Retinal pigment epithelial cell (primary cell): Measurements from ENCODE around the gene PPIP5K1.

Source experiments
- DNase-seq: peaks from one replicate; pipeline ENCODE4 v3.0.0-alpha.2; 2010; ENCODE audit warnings: low read depth
- H3K4me3 ChIP-seq: 2 replicates; pipeline ENCODE4 v1.5.1; 2011; ENCODE audit warnings: mild to moderate bottlenecking, low read length, control low read depth, moderate library complexity
- TF ChIP-seq, protein P1 (sequence below): conservative IDR thresholded peaks from 2 replicates; pipeline ENCODE4 v1.5.1; 2011; ENCODE audit warnings: low read depth, low read length, control low read depth, inconsistent platforms

PPIP5K1 gene

DNA sequence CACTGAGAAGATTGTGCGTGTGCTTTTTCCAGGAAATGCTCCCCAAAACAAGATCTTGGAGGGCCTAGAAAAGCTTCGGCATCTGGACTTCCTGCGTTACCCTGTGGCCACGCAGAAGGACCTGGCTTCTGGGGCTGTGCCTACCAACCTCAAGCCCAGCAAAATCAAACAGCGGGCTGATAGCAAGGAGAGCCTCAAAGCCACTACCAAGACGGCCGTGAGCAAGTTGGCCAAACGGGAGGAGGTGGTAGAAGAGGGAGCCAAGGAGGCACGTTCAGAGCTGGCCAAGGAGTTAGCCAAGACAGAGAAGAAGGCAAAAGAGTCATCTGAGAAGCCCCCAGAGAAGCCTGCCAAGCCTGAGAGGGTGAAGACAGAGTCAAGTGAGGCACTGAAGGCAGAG lies 67.8 kb downstream of the PPIP5K1 start:
- TF ChIP-seq, protein P1, sequence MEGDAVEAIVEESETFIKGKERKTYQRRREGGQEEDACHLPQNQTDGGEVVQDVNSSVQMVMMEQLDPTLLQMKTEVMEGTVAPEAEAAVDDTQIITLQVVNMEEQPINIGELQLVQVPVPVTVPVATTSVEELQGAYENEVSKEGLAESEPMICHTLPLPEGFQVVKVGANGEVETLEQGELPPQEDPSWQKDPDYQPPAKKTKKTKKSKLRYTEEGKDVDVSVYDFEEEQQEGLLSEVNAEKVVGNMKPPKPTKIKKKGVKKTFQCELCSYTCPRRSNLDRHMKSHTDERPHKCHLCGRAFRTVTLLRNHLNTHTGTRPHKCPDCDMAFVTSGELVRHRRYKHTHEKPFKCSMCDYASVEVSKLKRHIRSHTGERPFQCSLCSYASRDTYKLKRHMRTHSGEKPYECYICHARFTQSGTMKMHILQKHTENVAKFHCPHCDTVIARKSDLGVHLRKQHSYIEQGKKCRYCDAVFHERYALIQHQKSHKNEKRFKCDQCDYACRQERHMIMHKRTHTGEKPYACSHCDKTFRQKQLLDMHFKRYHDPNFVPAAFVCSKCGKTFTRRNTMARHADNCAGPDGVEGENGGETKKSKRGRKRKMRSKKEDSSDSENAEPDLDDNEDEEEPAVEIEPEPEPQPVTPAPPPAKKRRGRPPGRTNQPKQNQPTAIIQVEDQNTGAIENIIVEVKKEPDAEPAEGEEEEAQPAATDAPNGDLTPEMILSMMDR, result no peak
- no peak overlapping the region for H3K4me3 ChIP-seq

DNA sequence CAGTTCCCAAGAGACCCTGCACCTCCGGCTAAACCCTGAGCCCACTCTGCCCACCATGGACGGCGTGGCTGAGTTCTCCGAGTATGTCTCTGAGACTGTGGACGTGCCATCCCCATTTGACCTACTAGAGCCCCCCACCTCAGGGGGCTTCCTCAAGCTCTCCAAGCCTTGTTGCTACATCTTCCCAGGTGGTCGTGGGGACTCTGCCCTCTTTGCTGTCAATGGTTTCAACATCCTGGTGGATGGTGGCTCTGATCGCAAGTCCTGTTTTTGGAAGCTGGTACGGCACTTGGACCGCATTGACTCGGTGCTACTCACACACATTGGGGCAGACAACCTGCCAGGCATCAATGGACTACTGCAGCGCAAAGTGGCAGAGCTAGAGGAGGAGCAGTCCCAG lies 68.6 kb downstream of the PPIP5K1 start:
- no peak overlapping the region for H3K4me3 ChIP-seq
- TF ChIP-seq, protein P1, result no peak
- no peak for DNase-seq

More for the DNA sequence above, 67.8 kb downstream of the PPIP5K1 start:
- DNase-seq, result no peak

DNA sequence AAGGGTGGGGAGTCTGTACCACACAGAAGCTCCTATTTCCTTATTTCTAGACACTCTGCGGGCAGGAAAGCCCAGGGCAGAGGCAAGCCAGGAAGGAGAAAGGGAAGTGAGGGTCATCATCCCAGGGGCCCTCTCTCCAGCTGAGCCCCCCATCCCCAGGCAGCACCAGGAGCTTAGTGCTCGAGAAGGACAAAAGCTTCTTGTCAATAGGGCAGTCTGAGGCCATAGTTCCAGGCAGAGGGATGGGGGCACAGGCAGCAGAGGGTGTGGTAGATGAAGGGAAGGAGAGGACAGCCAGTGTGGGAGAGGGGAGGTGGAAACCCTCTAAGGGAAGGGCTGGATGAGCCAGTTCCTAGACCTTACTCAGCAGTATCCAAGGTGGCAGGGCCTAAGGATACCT lies 69.9 kb downstream of the PPIP5K1 start:
- TF ChIP-seq, protein P1, result no peak
- H3K4me3 ChIP-seq, result no peak overlapping the region
- DNase-seq, result no peak

DNA sequence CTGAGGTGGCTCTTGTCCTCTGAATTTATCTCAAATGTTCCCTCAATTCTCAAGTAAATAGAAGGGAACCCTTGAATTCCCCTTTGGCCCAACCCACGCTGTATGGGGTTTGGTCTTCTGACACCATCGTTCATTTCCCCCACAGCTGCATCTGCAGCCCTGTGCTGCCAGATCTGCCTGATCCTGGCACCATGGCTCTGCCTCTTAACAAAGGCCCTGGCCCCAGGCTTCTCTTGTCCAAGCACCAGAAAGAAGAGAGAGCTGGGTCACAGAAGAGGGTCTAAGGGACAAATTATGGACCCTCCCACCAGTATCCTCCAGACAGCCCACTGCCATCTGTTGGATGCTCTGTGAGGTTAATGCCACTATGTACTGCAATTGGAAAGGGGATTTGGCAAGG lies 70.8 kb downstream of the PPIP5K1 start:
- DNase-seq, result no peak
- no peak overlapping the region for H3K4me3 ChIP-seq
- TF ChIP-seq, protein P1, result no peak

DNA sequence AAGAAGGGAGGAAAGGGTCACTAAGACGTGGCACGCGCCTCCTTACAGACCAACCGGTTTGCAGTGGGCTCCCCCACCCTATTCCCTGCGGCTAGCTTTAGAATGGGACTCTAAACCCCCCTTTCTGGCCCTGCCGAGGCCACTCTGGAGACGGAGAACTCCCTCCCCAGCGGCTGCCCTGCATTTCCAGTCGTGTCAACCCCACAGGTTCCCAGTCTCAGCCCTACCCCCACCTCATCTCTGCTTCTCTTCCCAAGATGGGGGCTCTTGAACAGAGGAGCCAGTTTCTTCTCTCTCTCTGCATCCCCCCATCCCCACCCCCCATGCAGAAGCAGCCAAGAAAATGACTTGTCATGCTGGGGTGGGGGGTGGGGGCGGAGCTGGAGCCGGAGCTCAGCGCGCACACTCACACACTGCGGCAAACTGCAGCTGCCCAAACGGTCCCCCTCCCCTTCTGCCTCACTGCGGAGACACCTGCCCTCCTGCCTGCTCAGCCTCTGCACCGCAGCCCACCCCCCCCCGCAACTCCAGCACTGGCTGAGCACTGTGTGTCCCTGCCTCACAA lies 71.7 kb downstream of the PPIP5K1 start:
- no peak for DNase-seq
- peak overlapping the region; percentile 58 for H3K4me3 ChIP-seq
- TF ChIP-seq, protein P1, result no peak

DNA sequence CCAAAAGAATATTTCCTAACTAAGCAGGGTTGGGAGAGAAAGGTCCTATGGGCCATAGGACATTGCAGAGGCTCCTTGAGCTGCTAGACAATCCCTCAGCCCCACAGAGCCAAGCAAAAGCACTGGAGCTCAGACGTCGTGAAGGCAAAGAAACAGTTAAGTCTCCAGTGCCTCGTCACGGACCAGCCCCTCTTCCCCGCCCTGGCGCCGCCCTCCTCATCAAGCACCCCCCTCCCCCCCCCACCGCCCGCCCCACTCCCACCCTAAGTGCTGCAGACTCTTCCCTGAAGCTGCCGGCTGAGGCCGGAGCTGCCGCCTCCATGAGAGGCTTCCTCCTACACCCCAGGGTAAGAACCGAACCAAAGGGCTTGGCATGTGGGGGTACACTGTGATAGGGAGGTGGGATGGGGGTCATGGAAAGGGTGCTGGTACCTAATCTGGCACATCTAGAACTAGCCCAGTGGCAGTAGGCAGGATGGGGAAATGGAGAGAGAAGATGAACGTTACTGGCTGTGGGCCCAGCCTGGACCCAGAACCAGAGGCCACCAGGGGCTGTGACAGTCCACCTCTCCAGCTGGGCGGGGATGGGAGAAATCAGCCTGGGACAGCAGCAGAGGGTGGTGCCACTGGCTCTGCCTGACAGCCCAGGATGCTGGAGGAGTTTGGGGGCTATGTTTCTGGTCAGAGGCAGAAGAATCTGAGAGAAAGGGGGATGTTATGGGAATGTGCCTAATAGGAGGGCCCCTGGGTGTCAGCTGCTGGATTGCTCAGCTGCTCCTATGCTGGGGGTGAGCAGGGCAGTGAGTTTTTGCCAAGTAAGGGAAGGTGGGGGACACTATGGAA lies 72.4 kb downstream of the PPIP5K1 start, which contains the start of gene MAP1A:
Gene MAP1A, plus strand, starts transcription at position 255 of the 843 bp plus-strand sequence. CDS start 3,866 bp downstream, outside the sequence.
- no peak for DNase-seq
- peak within 1 kb of the TSS; percentile 58 for H3K4me3 ChIP-seq
- TF ChIP-seq, protein P1, result no peak
